GM13977 (cell line): ENCODE measurements around the gene EIF4G3.
"Not testable (repeated sequence)": the region's sequence is repeated elsewhere in the genome, so short reads cannot be mapped to it uniquely, and the experiment has no call there.

Experiments used
- DNase-seq: peaks from one replicate; pipeline ENCODE4 v3.0.0; 2012; ENCODE audit warnings: low spot score
- CTCF ChIP-seq: IDR thresholded peaks from 2 replicates; pipeline ENCODE4 v1.5.1; 2012; ENCODE audit warnings: mild to moderate bottlenecking, control low read depth; ENCODE audit not compliant: insufficient read depth; ENCODE audit errors: extremely low read depth, missing control alignments
- in situ Hi-C: fragments of 300-500 bp; cut with MboI; formaldehyde crosslinking; loops from one replicate; pipeline ENCODE4 v1.12.0; 2022; ENCODE audit warnings: low sequenced_read_pairs, low pct_unique_long_range_greater_than_20kb, mixed read lengths, inconsistent platforms; ENCODE audit not compliant: unreplicated experiment

Gene EIF4G3

DNA sequence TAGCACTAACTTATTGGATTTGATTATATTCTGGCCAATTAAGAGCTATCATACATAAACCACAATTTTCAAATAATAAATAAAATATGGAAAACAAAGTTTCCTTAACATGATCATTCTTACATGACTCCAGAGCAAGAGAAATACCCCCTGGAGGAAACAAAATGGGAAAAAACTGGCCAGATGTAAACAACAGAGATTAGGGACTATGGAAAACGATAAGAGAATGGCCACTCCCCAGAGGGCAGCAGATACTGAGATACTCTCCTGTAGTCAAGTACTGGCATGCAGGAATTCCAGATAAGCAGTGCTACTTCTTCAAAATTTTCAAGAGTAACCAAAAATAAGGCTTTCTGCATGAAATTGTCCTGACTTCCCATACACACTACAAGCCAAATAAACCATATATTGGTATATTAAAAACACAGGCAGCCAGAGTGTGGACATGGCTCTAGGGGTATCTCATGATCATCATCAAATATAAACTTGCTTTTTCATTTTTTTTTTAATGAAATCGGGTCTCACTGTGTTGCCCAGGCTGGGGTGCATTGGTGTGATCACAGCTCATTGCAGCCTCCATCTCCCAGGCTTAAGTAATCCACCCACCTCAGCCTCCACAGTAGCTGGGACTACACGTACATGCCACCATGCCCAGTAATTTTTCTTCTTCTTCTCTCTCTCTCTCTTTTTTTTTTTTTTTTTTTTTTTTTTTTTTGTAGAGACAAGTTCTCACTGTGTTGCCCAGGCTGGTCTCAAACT, 118.5 kb downstream of the EIF4G3 start:
- no peak for DNase-seq
- in situ Hi-C loops, result no loop called here
- TF ChIP-seq CTCF, result no peak

- in situ Hi-C loops, result not testable (repeated sequence)
These were observed 123.3 kb downstream of the EIF4G3 start for GRCh38 chr1:21053189-21053928.

GRCh38 chr1:21052034-21052433, 124.7 kb downstream of the EIF4G3 start:
- no peak for DNase-seq
- in situ Hi-C loops, result no loop called here
- no peak for TF ChIP-seq CTCF

More at GRCh38 chr1:21053189-21053928, 123.3 kb downstream of the EIF4G3 start:
- not testable (repeated sequence) for DNase-seq

DNA sequence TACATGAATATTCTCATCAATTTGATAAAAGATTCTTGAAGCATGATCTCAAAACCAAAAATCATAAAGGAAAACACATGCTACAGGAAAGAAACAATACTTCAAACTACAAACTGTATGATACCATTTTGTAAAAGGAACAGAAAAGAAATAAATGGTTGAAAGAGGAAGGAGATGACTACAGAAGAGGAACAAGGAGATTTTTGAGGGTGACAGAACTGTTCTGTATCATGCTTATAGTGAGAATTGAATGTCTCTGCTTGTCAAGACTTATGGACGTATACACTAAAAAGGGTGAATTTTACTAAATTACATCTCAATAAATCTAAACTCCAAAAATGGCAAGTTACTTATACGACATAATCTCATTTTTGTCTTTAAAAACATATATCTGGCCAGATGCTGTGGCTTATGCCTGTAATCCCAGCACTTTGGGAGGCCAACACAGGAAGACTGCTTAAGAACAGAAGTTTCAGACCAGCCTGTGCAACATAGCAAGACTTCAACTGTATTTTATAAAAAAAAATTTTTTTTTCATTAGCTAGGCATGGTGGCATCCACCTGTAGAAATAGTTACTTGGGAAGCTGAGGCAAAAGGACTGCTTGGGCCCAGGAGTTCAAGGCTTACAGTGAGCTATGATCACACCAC, 125.4 kb downstream of the EIF4G3 start:
- DNase-seq, result no peak

GRCh38 chr1:21050031-21050430, 126.7 kb downstream of the EIF4G3 start:
- in situ Hi-C loops, result no loop called here
- no peak for TF ChIP-seq CTCF
- no peak for DNase-seq

More for the DNA sequence above, 125.4 kb downstream of the EIF4G3 start:
- TF ChIP-seq CTCF, result no peak
- in situ Hi-C loops, result no loop called here

DNA sequence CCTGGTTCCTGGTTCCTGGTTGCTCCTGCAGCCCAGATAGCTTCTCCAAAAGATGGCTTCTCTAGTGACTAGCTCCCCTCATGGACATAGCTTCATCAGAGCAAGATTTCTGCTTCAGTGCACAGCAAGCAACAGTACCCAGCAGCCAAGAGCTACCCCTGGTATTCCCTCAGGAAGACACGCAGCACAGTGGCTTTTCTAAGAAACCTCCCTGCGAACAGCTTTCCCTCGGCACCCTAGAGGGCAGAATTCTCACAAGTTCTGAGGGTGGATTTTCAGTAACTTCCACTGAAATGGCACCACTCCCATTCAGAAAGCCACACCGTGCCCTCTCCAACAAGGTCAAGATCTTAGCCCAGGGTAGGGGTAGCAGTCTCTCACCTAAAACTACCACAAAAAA, 128.2 kb downstream of the EIF4G3 start:
- no peak for DNase-seq
- no peak for TF ChIP-seq CTCF
- in situ Hi-C loops, result no loop called here

DNA sequence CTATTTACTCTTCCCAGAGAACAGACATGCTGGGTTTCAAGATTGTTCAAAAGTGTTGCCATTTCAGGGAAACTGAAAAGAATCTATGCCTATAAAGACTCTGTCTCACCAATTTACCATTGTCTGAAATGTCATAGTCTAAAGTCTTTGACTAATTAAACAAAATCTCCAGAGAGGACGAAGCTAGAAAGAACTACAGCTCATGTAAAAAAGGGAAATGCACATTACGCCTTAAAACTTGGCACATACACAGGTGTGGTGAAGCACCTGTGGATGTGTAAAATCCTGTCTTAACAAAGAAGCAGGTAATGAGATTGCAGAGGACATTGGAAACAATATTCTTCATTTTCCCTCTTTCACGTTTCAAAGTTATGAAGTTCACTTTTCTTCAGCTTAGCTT, 130.6 kb downstream of the EIF4G3 start:
- no peak for DNase-seq
- in situ Hi-C loops, result no loop called here
- no peak for TF ChIP-seq CTCF
